ENCODE measurements around the gene NAT8L. TPM values are rescaled to one million over a fixed set of nuclear protein-coding genes. Genes with fewer than 3 reads are reported as not detected.

NAT8L gene
- polyA plus RNA-seq (12.6 and 15.4 TPM in 2 replicates), polyA minus RNA-seq (19.0 and 20.5 TPM in 2 replicates)

- Histone ChIP-seq H3K9ac (ENCODE audit: low read length) (peak within 1 kb of the TSS; percentile 85), H3K9me3 (ENCODE audit: low read length) (no peaks in the 10 kb centered on the region), H3K79me2 (replicated peaks; ENCODE audit: insufficient read depth, low read length) (no peaks in the 10 kb centered on the region), H4K20me1 (ENCODE audit: insufficient read depth) (peaks cover 7% of the 10 kb centered on the region), H3K9me2 (ENCODE audit: insufficient read depth, low read length) (no peaks in the 10 kb centered on the region), H3F3A (ENCODE audit: insufficient read depth, low read length, poor library complexity, severe bottlenecking) (no peaks in the 10 kb centered on the region), H3K27ac (ENCODE audit: low read length) (peak within 1 kb of the TSS; percentile 73), H3K4me3 (ENCODE audit: low read length) (peak within 1 kb of the TSS; percentile 89), H3K36me3 (ENCODE audit: insufficient read depth, low read length) (no peaks in the 10 kb centered on the region), H2AFZ (ENCODE audit: low read depth, low read length) (peak within 1 kb of the TSS; percentile 65), H3K27me3 (ENCODE audit: insufficient read depth, low read depth, low read length) (no peaks in the 10 kb centered on the region), H3K4me2 (ENCODE audit: low read length) (peak within 1 kb of the TSS; percentile 48)
- TF ChIP-seq TAF1 (IDR thresholded peaks at IDR 0.05; ENCODE audit: low read depth) (no peak), MXI1 (conservative IDR thresholded peaks at IDR 0.05; ENCODE audit: poor library complexity, severe bottlenecking) (no peak), REST (IDR thresholded peaks at IDR 0.05; ENCODE audit: borderline replicate concordance) (no peak), EZH2 (IDR thresholded peaks at IDR 0.05; ENCODE audit: borderline replicate concordance, insufficient read depth, low read length, poor library complexity, severe bottlenecking) (no peak), SMC3 (conservative IDR thresholded peaks at IDR 0.05; ENCODE audit: poor library complexity) (no peak), POLR2AphosphoS5 (IDR thresholded peaks at IDR 0.05) (no peak), EP300 (conservative IDR thresholded peaks at IDR 0.05; ENCODE audit: poor library complexity, severe bottlenecking) (no peak), RAD21 (conservative IDR thresholded peaks at IDR 0.05) (no peak), CTCF (IDR thresholded peaks at IDR 0.05; ENCODE audit: poor library complexity, severe bottlenecking) (no peak)
Observed at GRCh38 chr4:2059046-2059725, at the start of gene NAT8L. Gene NAT8L, plus strand, starts transcription at chr4:2059327. Its CDS starts 185 bp downstream, at chr4:2059512.

- H3K27me3 ChIP-seq (ENCODE audit: insufficient read depth, low read depth, low read length): no peaks in the 10 kb centered on the region
- H3K36me3 ChIP-seq (ENCODE audit: insufficient read depth, low read length): no peaks in the 10 kb centered on the region
- H3K4me2 ChIP-seq (ENCODE audit: low read length): peak overlapping the region; percentile 95
- H3K9ac ChIP-seq (ENCODE audit: low read length): peak overlapping the region; percentile 94
- H4K20me1 ChIP-seq (ENCODE audit: insufficient read depth): no peaks in the 10 kb centered on the region
- H3K79me2 ChIP-seq (replicated peaks; ENCODE audit: insufficient read depth, low read length): peaks cover 30% of the 10 kb centered on the region
- no peaks in the 10 kb centered on the region for H3K9me3 ChIP-seq (ENCODE audit: low read length)
- H3K27ac ChIP-seq (ENCODE audit: low read length): peak overlapping the region; percentile 96
- H3K4me3 ChIP-seq (ENCODE audit: low read length): peak overlapping the region; percentile 96
- TF ChIP-seq MXI1 (conservative IDR thresholded peaks at IDR 0.05; ENCODE audit: poor library complexity, severe bottlenecking): no peak
- no peak for TF ChIP-seq EP300 (conservative IDR thresholded peaks at IDR 0.05; ENCODE audit: poor library complexity, severe bottlenecking)
- peak; percentile 47 for TF ChIP-seq CTCF (IDR thresholded peaks at IDR 0.05; ENCODE audit: poor library complexity, severe bottlenecking)
- no peak for TF ChIP-seq TAF1 (IDR thresholded peaks at IDR 0.05; ENCODE audit: low read depth)
- TF ChIP-seq EZH2 (IDR thresholded peaks at IDR 0.05; ENCODE audit: borderline replicate concordance, insufficient read depth, low read length, poor library complexity, severe bottlenecking): no peak
- TF ChIP-seq SMC3 (conservative IDR thresholded peaks at IDR 0.05; ENCODE audit: poor library complexity): peak; percentile 33
- TF ChIP-seq RAD21 (conservative IDR thresholded peaks at IDR 0.05): peak; percentile 9
- H3K9me2 ChIP-seq (ENCODE audit: insufficient read depth, low read length): no peaks in the 10 kb centered on the region
- peak overlapping the region; percentile 75 for H2AFZ ChIP-seq (ENCODE audit: low read depth, low read length)
- peaks cover 6% of the 10 kb centered on the region for H3F3A ChIP-seq (ENCODE audit: insufficient read depth, low read length, poor library complexity, severe bottlenecking)
Observed at GRCh38 chr4:2009651-2010233, 49.4 kb upstream of the NAT8L start.

Measured in neural cell (in vitro differentiated cells).